Breast epithelium (tissue), 3 donors: Measurements from ENCODE around the gene RAPGEF4.

Experiments
- POLR2AphosphoS5 ChIP-seq, 3 donors: sonication (generic); formaldehyde crosslinking; IDR thresholded peaks; one replicate each; pipeline ENCODE4 v1.6.1; 2017; ENCODE audit warnings: antibody characterized with exemption in 3 of 3
- TF ChIP-seq, protein P1 (sequence below), 3 donors: fragments of 450-650 bp; IDR thresholded peaks; one replicate each; pipeline ENCODE4 v1.5.1; 2016 to 2017; ENCODE audit warnings: antibody characterized with exemption in 3 of 3, mild to moderate bottlenecking in 3 of 3, moderate library complexity in 3 of 3

DNA sequence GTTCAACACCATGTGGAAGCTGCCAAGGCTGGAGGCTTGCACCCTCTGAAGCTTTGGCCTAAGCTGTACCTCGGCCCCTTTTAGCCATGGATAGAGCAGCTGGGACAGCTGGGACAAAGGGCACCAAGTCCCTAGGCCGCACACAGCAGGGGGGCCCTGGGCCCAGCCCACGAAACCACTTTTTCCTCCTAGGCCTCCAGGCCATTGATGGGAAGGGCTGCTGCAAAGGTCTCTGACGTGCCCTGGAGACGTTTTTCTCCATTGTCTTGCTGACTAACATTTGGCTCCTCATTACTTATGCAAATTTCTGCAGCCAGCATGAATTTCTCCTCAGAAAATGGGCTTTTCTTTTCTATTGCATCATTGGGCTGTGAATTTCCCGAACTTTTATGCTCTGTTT, 13.7 kb downstream of the RAPGEF4 start:
- TF ChIP-seq, protein P1, sequence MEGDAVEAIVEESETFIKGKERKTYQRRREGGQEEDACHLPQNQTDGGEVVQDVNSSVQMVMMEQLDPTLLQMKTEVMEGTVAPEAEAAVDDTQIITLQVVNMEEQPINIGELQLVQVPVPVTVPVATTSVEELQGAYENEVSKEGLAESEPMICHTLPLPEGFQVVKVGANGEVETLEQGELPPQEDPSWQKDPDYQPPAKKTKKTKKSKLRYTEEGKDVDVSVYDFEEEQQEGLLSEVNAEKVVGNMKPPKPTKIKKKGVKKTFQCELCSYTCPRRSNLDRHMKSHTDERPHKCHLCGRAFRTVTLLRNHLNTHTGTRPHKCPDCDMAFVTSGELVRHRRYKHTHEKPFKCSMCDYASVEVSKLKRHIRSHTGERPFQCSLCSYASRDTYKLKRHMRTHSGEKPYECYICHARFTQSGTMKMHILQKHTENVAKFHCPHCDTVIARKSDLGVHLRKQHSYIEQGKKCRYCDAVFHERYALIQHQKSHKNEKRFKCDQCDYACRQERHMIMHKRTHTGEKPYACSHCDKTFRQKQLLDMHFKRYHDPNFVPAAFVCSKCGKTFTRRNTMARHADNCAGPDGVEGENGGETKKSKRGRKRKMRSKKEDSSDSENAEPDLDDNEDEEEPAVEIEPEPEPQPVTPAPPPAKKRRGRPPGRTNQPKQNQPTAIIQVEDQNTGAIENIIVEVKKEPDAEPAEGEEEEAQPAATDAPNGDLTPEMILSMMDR (IDR thresholded peaks at IDR 0.05): no peak
- no peak for TF ChIP-seq POLR2AphosphoS5 (IDR thresholded peaks at IDR 0.05)
